DND-41 (cell line): ENCODE measurements around the gene DOCK4.

Experiments used
- ATAC-seq: fragments of 200-7000 bp; cut with Tn5 transposase; 3 replicates; pipeline ENCODE4 v1.9.1; 2021; ENCODE audit warnings: low read depth; ENCODE audit not compliant: insufficient read depth
- DNase-seq: peaks from one replicate; pipeline ENCODE4 v3.0.0-alpha.2; 2020
- H2AFZ ChIP-seq: 2 replicates; pipeline ENCODE4 v1.6.0; 2012; ENCODE audit warnings: low read depth, low read length
- H3K27ac ChIP-seq: 2 replicates; pipeline ENCODE4 v1.5.1; 2012; ENCODE audit warnings: low read length, inconsistent platforms
- H3K27me3 ChIP-seq: fragments of 200-600 bp; sonication (generic); 2 replicates; pipeline ENCODE4 v1.6.0; 2012; ENCODE audit warnings: low read length, mild to moderate bottlenecking, inconsistent platforms; ENCODE audit not compliant: insufficient read depth, poor library complexity
- H3K36me3 ChIP-seq: 2 replicates; pipeline ENCODE4 v1.5.1; 2012; ENCODE audit warnings: low read length, inconsistent platforms; ENCODE audit not compliant: insufficient read depth
- H3K4me1 ChIP-seq: 2 replicates; pipeline ENCODE4 v1.5.1; 2012; ENCODE audit warnings: mild to moderate bottlenecking, low read length; ENCODE audit not compliant: insufficient read depth
- H3K4me2 ChIP-seq: 2 replicates; pipeline ENCODE4 v1.6.0; 2012; ENCODE audit warnings: mild to moderate bottlenecking, moderate library complexity, low read length, inconsistent platforms; ENCODE audit not compliant: insufficient read depth
- H3K4me3 ChIP-seq, 2 experiments: fragments of 200-600 bp in 1 of 2; shearing (Covaris generic) in 1 of 2; 2 replicates each; pipeline ENCODE4 v1.5.1; 2012 to 2016; ENCODE audit warnings: inconsistent platforms in 2 of 2, low read length in 2 of 2, mild to moderate bottlenecking in 2 of 2, low read depth in 1 of 2, moderate library complexity in 1 of 2
- H3K79me2 ChIP-seq: 2 replicates; pipeline ENCODE4 v1.6.0; 2012; ENCODE audit warnings: low read length, inconsistent platforms; ENCODE audit not compliant: insufficient read depth
- H3K9ac ChIP-seq: 2 replicates; pipeline ENCODE4 v1.6.0; 2012; ENCODE audit warnings: low read depth, mild to moderate bottlenecking, inconsistent platforms, low read length, moderate library complexity
- H3K9me3 ChIP-seq: 2 replicates; pipeline ENCODE4 v1.5.1; 2012; ENCODE audit warnings: low read length, moderate library complexity, mild to moderate bottlenecking, inconsistent platforms; ENCODE audit not compliant: insufficient read depth, severe bottlenecking
- H4K20me1 ChIP-seq: 2 replicates; pipeline ENCODE4 v1.6.0; 2012; ENCODE audit warnings: low read length; ENCODE audit not compliant: insufficient read depth
- EZH2 ChIP-seq: IDR thresholded peaks from 3 replicates; pipeline ENCODE4 v1.6.1; 2012; ENCODE audit warnings: borderline replicate concordance, low read depth, mild to moderate bottlenecking, moderate library complexity, low read length, inconsistent platforms; ENCODE audit not compliant: severe bottlenecking
- TF ChIP-seq, protein P1 (sequence below): IDR thresholded peaks from 2 replicates; pipeline ENCODE4 v1.5.1; 2012; ENCODE audit warnings: borderline replicate concordance, low read length, moderate library complexity, mild to moderate bottlenecking; ENCODE audit not compliant: poor library complexity, severe bottlenecking; ENCODE audit errors: extremely low read depth

Gene DOCK4

DNA sequence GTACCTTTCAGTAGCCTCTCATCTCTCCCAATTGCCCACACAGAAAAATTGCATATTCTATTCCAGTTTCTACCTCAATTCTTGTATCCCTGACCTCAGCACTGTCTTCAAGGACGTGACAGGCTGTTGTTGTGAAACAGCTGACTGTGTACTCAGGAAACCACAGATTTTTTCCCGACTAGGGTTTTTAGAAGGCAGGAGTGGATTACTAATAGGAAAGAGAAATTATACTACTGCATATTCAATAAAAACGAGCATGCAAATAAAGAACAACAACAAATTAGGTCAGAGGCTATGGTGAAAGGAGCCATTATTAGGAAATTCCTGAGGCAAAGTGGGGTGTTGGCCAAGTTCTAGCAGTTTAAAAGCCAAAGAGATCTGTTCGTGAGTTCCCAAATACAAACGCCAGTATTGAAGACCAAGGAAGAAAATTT, 93.4 kb downstream of the DOCK4 start:
- H3K79me2 ChIP-seq = no peaks in the 10 kb centered on the region
- H3K36me3 ChIP-seq = no peaks in the 10 kb centered on the region
- H3K4me3 ChIP-seq = no peak overlapping the region
- no peak overlapping the region for H3K9ac ChIP-seq
- no peaks in the 10 kb centered on the region for H4K20me1 ChIP-seq
- no peak overlapping the region for H3K27ac ChIP-seq
- H3K9me3 ChIP-seq = no peaks in the 10 kb centered on the region
- no peaks in the 10 kb centered on the region for H3K27me3 ChIP-seq
- H3K4me2 ChIP-seq = no peak overlapping the region
- DNase-seq = no peak
- TF ChIP-seq, protein P1, sequence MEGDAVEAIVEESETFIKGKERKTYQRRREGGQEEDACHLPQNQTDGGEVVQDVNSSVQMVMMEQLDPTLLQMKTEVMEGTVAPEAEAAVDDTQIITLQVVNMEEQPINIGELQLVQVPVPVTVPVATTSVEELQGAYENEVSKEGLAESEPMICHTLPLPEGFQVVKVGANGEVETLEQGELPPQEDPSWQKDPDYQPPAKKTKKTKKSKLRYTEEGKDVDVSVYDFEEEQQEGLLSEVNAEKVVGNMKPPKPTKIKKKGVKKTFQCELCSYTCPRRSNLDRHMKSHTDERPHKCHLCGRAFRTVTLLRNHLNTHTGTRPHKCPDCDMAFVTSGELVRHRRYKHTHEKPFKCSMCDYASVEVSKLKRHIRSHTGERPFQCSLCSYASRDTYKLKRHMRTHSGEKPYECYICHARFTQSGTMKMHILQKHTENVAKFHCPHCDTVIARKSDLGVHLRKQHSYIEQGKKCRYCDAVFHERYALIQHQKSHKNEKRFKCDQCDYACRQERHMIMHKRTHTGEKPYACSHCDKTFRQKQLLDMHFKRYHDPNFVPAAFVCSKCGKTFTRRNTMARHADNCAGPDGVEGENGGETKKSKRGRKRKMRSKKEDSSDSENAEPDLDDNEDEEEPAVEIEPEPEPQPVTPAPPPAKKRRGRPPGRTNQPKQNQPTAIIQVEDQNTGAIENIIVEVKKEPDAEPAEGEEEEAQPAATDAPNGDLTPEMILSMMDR = no peak
- H3K4me1 ChIP-seq = no peaks in the 10 kb centered on the region
- no peak overlapping the region for H2AFZ ChIP-seq
- ATAC-seq = no peak

DNA sequence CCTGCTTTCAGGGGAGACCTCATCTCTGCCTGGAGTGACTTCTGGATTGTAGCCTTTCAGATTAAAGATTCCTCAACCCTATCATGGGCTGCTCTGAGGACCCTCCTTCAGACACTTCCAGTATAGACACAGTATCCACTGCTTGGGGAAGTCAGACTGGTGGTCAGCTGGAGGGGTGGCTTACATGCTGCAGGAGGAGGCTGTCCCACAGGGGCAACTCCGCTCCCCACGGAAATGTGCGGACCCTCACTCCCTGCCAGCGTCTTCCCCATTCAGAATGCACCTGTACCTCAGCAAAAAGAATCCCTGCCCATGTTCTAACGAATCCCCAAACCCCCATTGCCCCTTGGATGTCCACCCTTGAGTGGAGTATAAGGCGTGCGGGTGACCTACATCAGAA, 95.5 kb downstream of the DOCK4 start:
- Histone ChIP-seq H3K36me3 (no peaks in the 10 kb centered on the region), H3K79me2 (no peaks in the 10 kb centered on the region), H3K27ac (no peak overlapping the region), H2AFZ (no peak overlapping the region), H3K4me2 (no peak overlapping the region), H3K9me3 (no peaks in the 10 kb centered on the region), H3K4me3 (no peak overlapping the region), H4K20me1 (no peaks in the 10 kb centered on the region), H3K9ac (no peak overlapping the region), H3K27me3 (no peaks in the 10 kb centered on the region), H3K4me1 (no peaks in the 10 kb centered on the region)
- ATAC-seq (no peak), DNase-seq (no peak)
- TF ChIP-seq EZH2 = no peak
- TF ChIP-seq, protein P1 = no peak

DNA sequence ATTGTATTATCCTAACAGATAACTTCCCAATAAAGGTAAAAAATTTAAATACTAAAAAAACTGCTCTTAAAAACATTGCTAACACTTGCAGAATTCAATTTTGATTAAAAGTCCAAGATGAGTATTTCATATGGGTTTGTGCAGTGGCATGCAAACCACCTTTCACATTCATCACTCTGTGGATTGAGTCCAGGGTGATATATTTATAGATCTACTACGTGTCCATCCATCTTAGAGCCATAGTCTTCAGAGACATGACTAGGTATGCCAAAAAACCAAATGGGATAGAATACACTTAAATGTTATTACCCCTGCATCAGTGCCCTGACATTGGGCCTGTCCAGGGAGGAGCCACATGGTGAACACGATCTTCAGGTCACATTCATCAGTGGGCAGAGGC, 96.0 kb downstream of the DOCK4 start:
- Histone ChIP-seq H2AFZ (no peak overlapping the region), H4K20me1 (no peaks in the 10 kb centered on the region), H3K27ac (no peak overlapping the region), H3K9me3 (no peaks in the 10 kb centered on the region), H3K4me1 (no peaks in the 10 kb centered on the region), H3K79me2 (no peaks in the 10 kb centered on the region), H3K36me3 (no peaks in the 10 kb centered on the region), H3K27me3 (no peaks in the 10 kb centered on the region), H3K4me3 (no peak overlapping the region), H3K9ac (no peak overlapping the region), H3K4me2 (no peak overlapping the region)
- DNase-seq (no peak), ATAC-seq (no peak)
- no peak for TF ChIP-seq EZH2
- TF ChIP-seq, protein P1 = no peak

DNA sequence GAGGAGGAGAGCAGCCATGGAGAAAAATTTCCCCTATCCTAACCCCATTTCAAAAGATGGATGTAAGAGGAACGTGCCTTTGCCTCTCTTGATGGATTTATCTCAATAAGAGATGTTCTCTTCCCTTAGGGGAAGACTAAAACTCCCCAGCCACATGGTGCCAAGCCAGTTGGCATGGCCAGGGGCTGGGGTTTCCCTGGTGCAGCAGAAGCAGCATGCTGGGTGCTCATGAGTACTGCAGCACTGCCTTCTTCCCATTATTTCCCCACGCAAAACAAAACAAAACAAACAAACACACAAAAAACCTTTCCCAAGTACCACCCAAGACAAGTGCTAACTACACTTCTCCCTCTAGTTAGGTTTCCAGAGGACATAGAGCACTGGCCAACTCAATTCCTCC, 97.2 kb downstream of the DOCK4 start:
- no peak overlapping the region for H3K4me3 ChIP-seq
- ATAC-seq = no peak
- H3K27ac ChIP-seq = no peak overlapping the region
- no peak for TF ChIP-seq EZH2
- TF ChIP-seq, protein P1 = no peak
- no peak for DNase-seq
- H4K20me1 ChIP-seq = no peaks in the 10 kb centered on the region
- no peaks in the 10 kb centered on the region for H3K36me3 ChIP-seq
- no peak overlapping the region for H2AFZ ChIP-seq
- no peaks in the 10 kb centered on the region for H3K27me3 ChIP-seq
- H3K79me2 ChIP-seq = no peaks in the 10 kb centered on the region
- H3K4me1 ChIP-seq = no peaks in the 10 kb centered on the region
- no peak overlapping the region for H3K4me2 ChIP-seq
- H3K9ac ChIP-seq = no peak overlapping the region
- H3K9me3 ChIP-seq = no peaks in the 10 kb centered on the region
